BLaER1 treated with 17β-estradiol and CSF1 and Interleukin-3, amounts not matched to agents 10 nM and 100 nM (cell line): ENCODE measurements around the gene RAMP3.

Experiments
- H3K27ac ChIP-seq, 11 experiments: shearing (Covaris generic); formaldehyde crosslinking; 2 replicates each; pipeline ENCODE4 v1.8.1; 2022
- H3K27me3 ChIP-seq, 11 experiments: shearing (Covaris generic); formaldehyde crosslinking; 2 replicates each; pipeline ENCODE4 v1.8.1; 2022
- H3K36me3 ChIP-seq, 11 experiments: shearing (Covaris generic); formaldehyde crosslinking; 2 replicates each; pipeline ENCODE4 v1.8.1; 2022
- H3K4me1 ChIP-seq, 10 experiments: shearing (Covaris generic); formaldehyde crosslinking; 2 replicates each; pipeline ENCODE4 v1.8.1; 2022
- H3K4me2 ChIP-seq, 11 experiments: shearing (Covaris generic); formaldehyde crosslinking; 2 replicates each; pipeline ENCODE4 v1.8.1; 2022
- H3K4me3 ChIP-seq, 10 experiments: shearing (Covaris generic); formaldehyde crosslinking; 2 replicates each; pipeline ENCODE4 v1.8.1; 2022
- H3K9ac ChIP-seq, 11 experiments: shearing (Covaris generic); formaldehyde crosslinking; 2 replicates each; pipeline ENCODE4 v1.8.1; 2022
- H3K9me3 ChIP-seq, 11 experiments: shearing (Covaris generic); formaldehyde crosslinking; replicated peaks in 1 of 11; 2 replicates each; pipeline ENCODE4 v1.8.1; 2022
- H4K20me1 ChIP-seq, 11 experiments: shearing (Covaris generic); formaldehyde crosslinking; 2 replicates each; pipeline ENCODE4 v1.8.1; 2022
- Cebpa-rat ChIP-seq, 11 experiments: shearing (Covaris generic); IDR thresholded peaks; 2 replicates each; pipeline ENCODE4 v1.8.1; 2022

The RAMP3 gene

DNA sequence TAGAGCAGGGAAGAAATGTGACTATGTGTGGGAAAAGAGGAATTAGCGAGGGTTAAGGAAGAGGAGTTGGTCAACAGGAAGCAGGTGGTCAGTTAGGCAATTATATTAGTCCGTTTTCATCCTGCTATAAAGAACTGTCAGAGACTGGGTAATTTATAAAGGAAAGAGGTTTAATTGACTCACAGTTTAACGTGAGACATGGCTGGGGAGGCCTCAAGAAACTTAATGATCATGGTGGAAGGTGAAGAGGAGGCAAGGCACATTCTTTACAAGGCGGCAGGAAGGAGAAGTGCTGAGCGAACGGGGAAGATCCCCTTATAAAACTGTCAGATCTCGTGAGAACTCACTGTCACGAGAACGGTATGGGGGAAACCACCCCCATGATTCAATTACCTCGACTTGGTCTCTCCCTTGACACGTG is 35.0 kb downstream of the RAMP3 start:
- Histone ChIP-seq H3K9me3 (peaks cover 14 to 46% (median 31%) of the 10 kb centered on the region in 11 experiments), H3K27ac (peak overlapping the region in 7 of 11 experiments; percentile 2 to 53 (median 25); a peak in 9 of 22 replicates), H3K36me3 (no peaks in the 10 kb centered on the region; a peak in 1 of 22 replicates), H3K9ac (no peak overlapping the region), H3K27me3 (no peaks in the 10 kb centered on the region), H4K20me1 (no peaks in the 10 kb centered on the region), H3K4me3 (peak overlapping the region in 4 of 10 experiments; percentile 8 to 49 (median 18); a peak in 5 of 20 replicates), H3K4me2 (peak overlapping the region in 9 of 11 experiments; percentile 2 to 58 (median 47); a peak in 16 of 22 replicates), H3K4me1 (peaks cover 0 to 14% (median 8%) of the 10 kb centered on the region in 10 experiments; a peak in 9 of 20 replicates)
- TF ChIP-seq Cebpa-rat (IDR thresholded peaks at IDR 0.05): no peak

DNA sequence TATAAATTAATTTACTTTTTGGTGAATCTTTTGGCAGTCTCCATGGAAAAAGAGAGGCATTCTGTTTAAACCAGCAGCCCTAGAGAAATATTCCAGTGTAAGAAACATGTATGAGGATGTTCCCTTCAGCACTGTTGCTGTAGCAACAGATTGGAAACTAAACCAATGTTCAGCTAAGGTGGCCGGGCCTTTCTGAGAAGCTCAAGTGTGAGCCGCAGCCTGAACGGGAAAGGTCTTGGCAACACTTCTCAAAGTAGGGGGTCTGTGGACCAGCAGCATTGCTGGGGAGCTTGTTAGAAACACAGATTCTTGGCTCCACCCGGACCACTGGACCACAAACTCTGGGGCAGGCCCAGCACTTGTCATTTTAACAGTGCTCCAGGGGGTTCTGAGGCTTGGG is 36.2 kb downstream of the RAMP3 start:
- no peaks in the 10 kb centered on the region for H3K27me3 ChIP-seq
- no peak overlapping the region for H3K9ac ChIP-seq
- no peaks in the 10 kb centered on the region; a peak in 1 of 22 replicates for H3K36me3 ChIP-seq
- H3K4me1 ChIP-seq: peaks cover 0 to 14% (median 8%) of the 10 kb centered on the region in 10 experiments; a peak in 9 of 20 replicates
- no peak overlapping the region for H3K4me2 ChIP-seq
- no peak for TF ChIP-seq Cebpa-rat (IDR thresholded peaks at IDR 0.05)
- no peaks in the 10 kb centered on the region for H4K20me1 ChIP-seq
- no peak overlapping the region for H3K4me3 ChIP-seq
- peaks cover 14 to 46% (median 31%) of the 10 kb centered on the region in 11 experiments for H3K9me3 ChIP-seq
- no peak overlapping the region for H3K27ac ChIP-seq

DNA sequence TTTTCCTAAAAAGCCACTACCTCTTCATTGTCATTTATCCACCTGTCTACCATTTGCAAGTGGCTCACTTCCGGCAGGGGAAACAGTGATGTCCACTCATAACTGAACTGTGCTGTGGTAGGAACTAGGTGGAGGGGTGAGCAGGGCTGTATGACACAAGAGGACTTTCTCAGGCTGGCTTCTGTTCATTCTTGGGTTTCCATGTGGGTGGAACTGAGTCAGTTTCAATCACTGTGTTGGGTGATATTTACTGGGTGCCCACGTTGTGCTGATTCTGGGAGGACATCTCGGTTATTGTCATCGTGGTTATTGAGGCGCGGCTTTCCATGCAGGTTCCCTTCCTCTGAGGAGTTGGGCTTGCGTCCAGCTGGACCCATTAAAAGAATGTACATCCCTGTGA is 38.8 kb downstream of the RAMP3 start:
- Histone ChIP-seq H4K20me1 (no peaks in the 10 kb centered on the region), H3K9ac (no peak overlapping the region), H3K27me3 (no peaks in the 10 kb centered on the region), H3K9me3 (peaks cover 14 to 37% (median 29%) of the 10 kb centered on the region in 11 experiments), H3K4me2 (no peak overlapping the region), H3K36me3 (no peaks in the 10 kb centered on the region; a peak in 1 of 22 replicates), H3K4me3 (no peak overlapping the region), H3K27ac (no peak overlapping the region), H3K4me1 (peaks cover 9 to 28% (median 21%) of the 10 kb centered on the region in 10 experiments; a peak in 19 of 20 replicates)
- TF ChIP-seq Cebpa-rat (IDR thresholded peaks at IDR 0.05): no peak

- Histone ChIP-seq H3K27ac (no peak overlapping the region), H3K9ac (no peak overlapping the region), H3K4me2 (no peak overlapping the region), H3K27me3 (no peaks in the 10 kb centered on the region), H3K4me3 (no peak overlapping the region), H3K36me3 (no peaks in the 10 kb centered on the region; a peak in 1 of 22 replicates), H4K20me1 (no peaks in the 10 kb centered on the region), H3K4me1 (peaks cover 6 to 23% (median 19%) of the 10 kb centered on the region in 10 experiments; a peak in 19 of 20 replicates), H3K9me3 (peaks cover 6 to 26% (median 18%) of the 10 kb centered on the region in 11 experiments)
- no peak for TF ChIP-seq Cebpa-rat (IDR thresholded peaks at IDR 0.05)
Observed at GRCh38 chr7:45197461-45197860, 39.9 kb downstream of the RAMP3 start.

DNA sequence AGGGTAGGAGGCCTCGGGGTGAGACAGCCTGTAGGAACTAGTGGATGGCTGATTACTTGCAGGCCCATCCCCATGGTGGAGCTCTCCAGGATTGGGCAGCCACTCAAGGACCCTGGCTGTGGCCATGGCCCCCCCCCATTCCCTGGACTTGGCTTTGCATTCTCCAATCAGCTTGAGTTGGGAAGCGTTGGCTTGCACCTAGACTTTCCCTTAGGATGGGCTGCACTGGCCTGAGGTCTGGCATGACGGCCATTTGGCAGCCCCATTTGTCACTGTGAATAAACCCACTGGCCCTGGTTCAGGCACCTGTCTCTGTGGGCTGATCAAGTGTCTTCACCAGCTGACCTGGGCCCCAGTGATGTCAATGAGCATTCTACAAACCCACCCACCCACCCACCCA is 41.4 kb downstream of the RAMP3 start:
- Histone ChIP-seq H3K27ac (no peak overlapping the region), H3K27me3 (no peaks in the 10 kb centered on the region), H3K4me3 (no peak overlapping the region), H3K36me3 (no peaks in the 10 kb centered on the region), H3K4me2 (no peak overlapping the region), H3K9ac (no peak overlapping the region), H4K20me1 (no peaks in the 10 kb centered on the region), H3K4me1 (peaks cover 5 to 25% (median 21%) of the 10 kb centered on the region in 10 experiments), H3K9me3 (peaks cover 0 to 11% (median 3%) of the 10 kb centered on the region in 11 experiments; a peak in 9 of 22 replicates)
- TF ChIP-seq Cebpa-rat (IDR thresholded peaks at IDR 0.05): no peak

DNA sequence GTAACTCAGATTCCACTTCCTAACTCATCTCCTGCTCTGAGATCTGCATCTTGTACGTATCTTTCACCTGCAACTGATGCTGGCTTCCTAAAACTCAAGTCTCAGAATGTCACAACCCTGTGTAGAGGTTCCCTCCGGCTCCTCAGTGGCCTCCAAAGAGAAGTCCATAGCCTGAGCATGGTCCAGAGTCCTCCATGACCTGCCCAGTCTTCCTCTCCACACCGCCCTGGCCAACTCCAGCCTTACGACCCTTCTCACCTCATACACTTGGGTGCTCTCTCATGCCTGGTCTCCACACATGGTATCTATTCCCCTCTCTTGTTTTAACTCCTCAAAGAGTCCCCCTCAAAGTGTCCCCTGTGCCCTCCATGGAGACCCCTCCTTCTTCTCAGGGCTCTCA is 41.9 kb downstream of the RAMP3 start:
- Histone ChIP-seq H4K20me1 (no peaks in the 10 kb centered on the region), H3K4me3 (no peak overlapping the region), H3K9ac (no peak overlapping the region), H3K9me3 (0 out of 22 replicates have a peak, but pooled peaks cover 0 to 8% (median 0%) of the 10 kb centered on the region in 11 experiments), H3K4me2 (peak overlapping the region in 6 of 11 experiments; percentile 20 to 55 (median 47); a peak in 10 of 22 replicates), H3K4me1 (peaks cover 10 to 29% (median 26%) of the 10 kb centered on the region in 10 experiments), H3K27me3 (no peaks in the 10 kb centered on the region), H3K36me3 (no peaks in the 10 kb centered on the region), H3K27ac (no peak overlapping the region; a peak in 1 of 22 replicates)
- TF ChIP-seq Cebpa-rat (IDR thresholded peaks at IDR 0.05): no peak

GRCh38 chr7:45202625-45203024 is 45.0 kb downstream of the RAMP3 start:
- H3K4me1 ChIP-seq: peaks cover 23 to 39% (median 34%) of the 10 kb centered on the region in 10 experiments
- no peak overlapping the region for H3K27ac ChIP-seq
- no peaks in the 10 kb centered on the region for H3K27me3 ChIP-seq
- no peaks in the 10 kb centered on the region for H3K36me3 ChIP-seq
- no peak overlapping the region for H3K9ac ChIP-seq
- TF ChIP-seq Cebpa-rat (IDR thresholded peaks at IDR 0.05): no peak
- no peaks in the 10 kb centered on the region for H4K20me1 ChIP-seq
- no peaks in the 10 kb centered on the region for H3K9me3 ChIP-seq
- H3K4me2 ChIP-seq: 0 out of 22 replicates have a peak overlapping the region, but pooled peaks of 1 of the 11 experiments have one; percentile 6
- H3K4me3 ChIP-seq: no peak overlapping the region

GRCh38 chr7:45203036-45203435 is 45.4 kb downstream of the RAMP3 start:
- Histone ChIP-seq H3K27me3 (no peaks in the 10 kb centered on the region), H3K4me3 (no peak overlapping the region), H3K36me3 (no peaks in the 10 kb centered on the region), H4K20me1 (no peaks in the 10 kb centered on the region), H3K9me3 (no peaks in the 10 kb centered on the region), H3K4me1 (peaks cover 23 to 39% (median 34%) of the 10 kb centered on the region in 10 experiments), H3K27ac (0 out of 22 replicates have a peak overlapping the region, but pooled peaks of 1 of the 11 experiments have one; percentile 22), H3K4me2 (peak overlapping the region in 2 of 11 experiments; percentile 6 to 53; a peak in 3 of 22 replicates), H3K9ac (no peak overlapping the region)
- TF ChIP-seq Cebpa-rat (IDR thresholded peaks at IDR 0.05): no peak

- Histone ChIP-seq H3K9ac (no peak overlapping the region), H3K4me2 (peak overlapping the region; percentile 26 to 83 (median 61); a peak in 16 of 22 replicates), H4K20me1 (no peaks in the 10 kb centered on the region), H3K4me3 (no peak overlapping the region), H3K36me3 (no peaks in the 10 kb centered on the region), H3K4me1 (peaks cover 23 to 39% (median 34%) of the 10 kb centered on the region in 10 experiments), H3K27me3 (no peaks in the 10 kb centered on the region), H3K9me3 (no peaks in the 10 kb centered on the region), H3K27ac (0 out of 22 replicates have a peak overlapping the region, but pooled peaks of 1 of the 11 experiments have one; percentile 22)
- TF ChIP-seq Cebpa-rat (IDR thresholded peaks at IDR 0.05): no peak
Observed at GRCh38 chr7:45203459-45203858, 45.9 kb downstream of the RAMP3 start.
